Prostate gland (tissue), 2 donors: ENCODE measurements around the gene GNAI3.

ENCODE experiments used
- CTCF ChIP-seq, 4 experiments: fragments of 200-600 bp in 2 of 4; fragments of 450-650 bp in 2 of 4; sonication (generic) in 2 of 4; IDR thresholded peaks; 1 replicate in 3 of 4; 2 replicates in 1 of 4; pipeline ENCODE4 v1.5.1; 2016 to 2019; ENCODE audit warnings: antibody characterized with exemption in 4 of 4, mild to moderate bottlenecking in 2 of 4, moderate library complexity in 2 of 4
- POLR2A ChIP-seq: fragments of 450-650 bp; IDR thresholded peaks from one replicate; pipeline ENCODE4 v1.6.1; 2016; ENCODE audit warnings: antibody characterized with exemption, mild to moderate bottlenecking

- TF ChIP-seq POLR2A (no peak), CTCF (IDR thresholded peaks at IDR 0.05) (no peak)
Measured at GRCh38 chr1:109508001-109508872, 40.2 kb upstream of the GNAI3 start.
